HG02623 (cell line): ENCODE data around the gene STX3.
"Not testable (repeated sequence)": the region's sequence is repeated elsewhere in the genome, so short reads cannot be mapped to it uniquely, and the experiment has no call there.

Experiments used
- ATAC-seq: cut with Tn5 transposase; IDR thresholded peaks from one replicate; pipeline ENCODE4 v1.9.1; 2021; ENCODE audit warnings: moderate library complexity; ENCODE audit not compliant: unreplicated experiment

Gene STX3

GRCh38 chr11:59756845-59757244 is 1.7 kb downstream of the STX3 start:
- no peak for ATAC-seq

DNA sequence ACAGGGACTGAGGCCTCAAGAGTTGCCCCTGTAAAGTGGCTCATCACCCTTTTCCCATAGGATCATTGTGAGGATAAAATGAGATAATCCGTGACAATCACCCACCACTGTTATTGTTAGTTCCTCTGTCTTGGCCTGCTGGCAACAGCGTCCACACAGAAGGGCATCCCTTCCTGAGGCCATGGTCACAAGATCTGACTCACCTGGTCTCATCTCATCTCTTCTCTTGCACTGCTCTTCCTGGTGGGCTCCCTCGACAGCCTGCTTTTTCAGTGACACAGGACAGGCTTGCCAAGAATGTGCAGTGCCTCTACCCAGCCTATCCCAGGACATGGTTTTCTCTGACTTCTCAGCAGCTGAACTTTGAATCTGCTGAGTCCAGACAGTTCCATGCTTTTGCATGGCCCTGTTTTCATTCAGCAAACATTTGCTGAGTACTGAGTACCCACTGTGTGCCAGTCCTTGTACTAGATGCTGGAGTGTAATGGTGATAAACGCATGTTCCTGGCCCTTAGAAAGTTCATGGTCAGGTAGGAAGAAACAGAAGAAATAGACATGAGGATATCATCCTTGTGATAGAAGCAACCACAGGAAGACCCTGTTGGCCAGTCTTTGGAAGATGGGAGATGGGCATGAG is 3.3 kb downstream of the STX3 start:
- no peak for ATAC-seq

GRCh38 chr11:59759900-59760299 is 4.7 kb downstream of the STX3 start:
- ATAC-seq = no peak

GRCh38 chr11:59760771-59761170 is 5.6 kb downstream of the STX3 start:
- no peak for ATAC-seq

GRCh38 chr11:59761993-59762392 is 6.8 kb downstream of the STX3 start:
- no peak for ATAC-seq

- no peak for ATAC-seq
Measured at GRCh38 chr11:59765068-59765735, 10.0 kb downstream of the STX3 start.

DNA sequence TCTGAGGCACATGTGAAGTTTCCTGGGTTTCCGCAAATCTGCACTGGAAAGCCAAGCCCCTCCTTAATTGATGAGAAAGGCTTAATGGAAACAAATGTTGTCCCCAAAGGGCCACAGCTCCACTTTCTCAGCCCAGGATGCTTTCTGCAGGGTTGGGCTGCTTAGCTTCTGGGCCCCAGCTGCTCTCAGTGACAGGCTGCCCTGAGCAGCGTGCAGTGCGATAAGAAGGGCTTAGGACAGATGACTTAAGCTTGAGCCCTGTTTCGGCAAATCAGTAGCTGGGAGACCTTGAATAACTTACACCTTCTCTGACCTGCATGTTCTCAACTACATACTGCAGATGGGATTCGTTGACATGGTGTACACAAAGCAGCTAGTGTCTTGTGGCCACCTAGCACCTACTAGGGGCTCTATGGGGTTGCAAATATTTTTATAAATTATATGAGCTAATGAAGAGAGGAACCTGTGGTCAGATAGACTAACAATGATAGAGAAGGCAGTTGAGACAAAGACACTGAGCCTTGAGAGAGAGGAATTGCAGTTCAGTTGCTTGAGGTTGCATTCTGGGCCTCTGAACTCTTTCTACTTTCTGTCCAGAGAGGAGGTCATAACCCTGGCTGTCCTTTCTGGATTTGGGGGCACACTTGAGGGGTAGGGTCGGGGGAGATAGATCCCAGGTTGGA is 11.5 kb downstream of the STX3 start:
- no peak for ATAC-seq

DNA sequence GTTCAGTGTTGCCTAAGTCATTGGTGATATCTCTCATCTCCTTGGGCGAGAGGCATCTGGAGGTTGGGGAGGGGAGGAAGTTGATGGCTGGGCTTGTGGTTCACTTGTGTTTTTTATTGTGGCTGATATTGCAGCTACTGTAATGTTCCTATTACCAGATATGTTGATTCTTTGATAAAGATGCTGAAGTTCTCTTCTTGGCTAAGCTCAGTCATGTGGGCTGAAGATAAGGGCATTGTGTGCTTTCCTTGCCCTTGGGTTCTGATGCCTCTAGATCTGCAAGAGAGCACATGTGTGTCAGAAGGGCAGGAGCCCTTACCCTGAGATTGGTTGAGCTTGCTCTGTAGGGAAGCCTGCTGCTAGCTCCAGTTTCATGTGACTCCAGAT is 12.0 kb downstream of the STX3 start:
- ATAC-seq = no peak

- no peak for ATAC-seq
Measured at GRCh38 chr11:59769111-59769510, 13.9 kb downstream of the STX3 start.

- no peak for ATAC-seq
Measured at GRCh38 chr11:59769828-59770227, 14.7 kb downstream of the STX3 start.

DNA sequence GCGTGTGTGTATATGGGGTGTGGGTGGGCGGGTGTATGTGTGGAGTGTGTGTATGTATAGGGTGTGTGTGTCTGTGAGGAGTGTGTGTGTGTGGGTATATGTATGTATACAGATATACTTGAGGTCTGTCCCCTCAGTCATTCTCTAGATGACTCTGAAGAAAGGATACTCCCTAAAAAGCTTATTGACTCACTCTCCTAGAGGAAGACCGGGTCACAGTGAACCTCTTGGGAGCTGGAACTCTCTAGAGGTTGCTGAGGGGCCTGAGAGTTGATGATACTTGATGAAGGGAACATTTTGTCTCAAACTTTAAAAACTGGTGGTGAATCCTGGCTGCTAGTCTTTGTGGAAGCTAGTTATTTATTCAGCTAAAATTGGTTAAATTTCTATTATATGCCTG is 15.1 kb downstream of the STX3 start:
- ATAC-seq = no peak

- ATAC-seq = no peak
Measured at GRCh38 chr11:59770869-59771268, 15.7 kb downstream of the STX3 start.

- ATAC-seq = no peak
Measured at GRCh38 chr11:59771605-59772004, 16.4 kb downstream of the STX3 start.

DNA sequence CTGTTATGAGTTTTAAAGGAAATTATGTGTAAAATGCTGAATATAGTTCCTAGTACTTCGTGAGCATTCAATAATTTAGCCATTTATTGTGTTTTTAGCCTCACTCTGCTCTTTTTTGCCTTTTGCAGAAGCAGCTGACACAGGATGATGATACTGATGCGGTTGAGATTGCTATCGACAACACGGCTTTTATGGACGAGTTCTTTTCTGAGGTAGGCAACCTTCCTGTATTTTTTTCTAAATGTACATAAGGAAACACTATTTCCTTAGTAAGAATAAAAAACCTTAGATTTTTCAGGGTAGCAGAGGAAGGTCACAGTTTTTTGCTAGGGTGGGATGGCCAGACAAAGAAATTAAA is 17.9 kb downstream of the STX3 start:
- no peak for ATAC-seq

GRCh38 chr11:59776210-59777066 is 21.3 kb downstream of the STX3 start:
- no peak for ATAC-seq

GRCh38 chr11:59777104-59777503 is 21.9 kb downstream of the STX3 start:
- ATAC-seq = no peak

- no peak for ATAC-seq
Measured at GRCh38 chr11:59778122-59778521, 22.9 kb downstream of the STX3 start.

DNA sequence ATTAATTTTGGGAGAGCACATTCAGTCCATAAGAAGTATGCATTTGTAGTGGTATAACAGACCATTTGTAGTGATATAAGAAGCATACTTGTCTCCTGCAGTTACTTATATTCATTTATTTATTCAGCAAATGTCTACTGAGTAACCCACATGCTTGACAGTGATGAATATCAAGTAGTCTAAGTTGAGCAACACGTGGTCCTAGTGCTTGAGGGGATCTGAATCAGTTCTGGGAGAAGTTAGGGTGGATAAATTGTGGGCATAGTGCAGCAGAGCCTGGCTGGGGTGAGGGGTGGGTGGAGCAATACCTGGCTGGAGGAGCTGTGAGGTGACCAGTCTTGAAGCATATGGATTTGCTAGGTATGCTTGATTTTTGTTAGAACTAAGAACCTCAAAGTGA is 24.3 kb downstream of the STX3 start:
- no peak for ATAC-seq

DNA sequence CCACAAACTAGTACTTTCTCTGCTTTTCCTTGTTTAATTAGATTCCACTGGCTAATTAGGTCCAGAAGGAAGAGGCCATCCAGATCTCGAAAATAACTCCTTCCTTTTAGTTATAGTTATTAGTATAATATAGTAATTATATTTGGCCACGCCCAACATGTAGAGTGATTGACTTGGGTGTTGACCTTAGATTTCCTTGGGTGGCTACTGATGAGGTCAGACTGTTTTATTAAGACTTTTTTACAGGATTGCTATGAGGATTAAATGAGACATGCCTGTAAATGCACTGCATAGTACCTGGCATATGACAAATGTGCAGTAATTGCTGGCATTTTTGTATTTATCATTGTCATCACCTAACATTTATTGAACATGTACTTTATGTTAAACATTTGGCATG is 26.9 kb downstream of the STX3 start:
- ATAC-seq = no peak

DNA sequence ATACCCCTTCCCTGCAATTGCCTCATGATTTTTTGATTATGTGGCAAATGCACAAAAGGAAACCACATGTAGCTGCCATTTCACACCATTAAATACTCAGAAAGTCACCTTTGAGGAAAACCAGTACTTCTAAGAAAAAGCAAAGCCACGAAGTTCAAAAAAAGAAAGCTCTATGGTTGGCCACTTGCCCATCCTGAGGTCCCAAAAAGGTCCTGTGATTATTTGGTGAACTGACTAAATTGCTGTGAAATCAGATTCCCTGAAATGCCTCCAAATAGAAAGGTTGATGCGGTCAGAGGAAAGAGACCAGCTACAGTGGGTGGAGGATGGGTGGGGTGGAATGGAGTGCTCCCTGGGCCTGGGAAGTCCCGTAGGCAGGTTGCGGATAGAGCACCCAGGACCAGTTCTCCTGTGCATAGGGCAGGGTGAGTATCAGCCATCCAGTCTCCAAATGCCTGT is 28.5 kb downstream of the STX3 start:
- no peak for ATAC-seq

DNA sequence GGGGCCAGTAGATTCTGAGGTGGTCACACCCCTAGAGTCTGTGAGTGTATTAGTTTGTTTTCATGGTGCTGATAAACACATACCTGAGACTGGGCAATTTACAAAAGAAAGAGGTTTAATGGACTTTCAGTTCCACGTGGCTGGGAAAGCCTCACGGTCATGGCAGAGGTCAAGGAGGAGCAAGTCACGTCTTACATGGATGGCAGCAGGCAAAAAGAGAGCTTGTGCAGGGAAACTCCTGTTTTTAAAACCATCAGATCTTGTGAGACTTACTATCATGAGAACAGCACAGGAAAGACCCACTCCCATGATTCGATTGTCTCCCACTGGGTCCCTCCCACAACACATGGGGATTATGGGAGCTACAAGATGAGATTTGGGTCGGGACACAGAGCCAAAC is 29.3 kb downstream of the STX3 start:
- ATAC-seq = not testable (repeated sequence)
